ENCODE results near the gene UBE3D. TPM values are rescaled to one million over a fixed set of nuclear protein-coding genes. Genes with fewer than 3 reads are reported as not detected.

The UBE3D gene
- total and polyA plus RNA-seq, 7 donors: 1.6 to 10.7 (median 8.0) TPM

DNA sequence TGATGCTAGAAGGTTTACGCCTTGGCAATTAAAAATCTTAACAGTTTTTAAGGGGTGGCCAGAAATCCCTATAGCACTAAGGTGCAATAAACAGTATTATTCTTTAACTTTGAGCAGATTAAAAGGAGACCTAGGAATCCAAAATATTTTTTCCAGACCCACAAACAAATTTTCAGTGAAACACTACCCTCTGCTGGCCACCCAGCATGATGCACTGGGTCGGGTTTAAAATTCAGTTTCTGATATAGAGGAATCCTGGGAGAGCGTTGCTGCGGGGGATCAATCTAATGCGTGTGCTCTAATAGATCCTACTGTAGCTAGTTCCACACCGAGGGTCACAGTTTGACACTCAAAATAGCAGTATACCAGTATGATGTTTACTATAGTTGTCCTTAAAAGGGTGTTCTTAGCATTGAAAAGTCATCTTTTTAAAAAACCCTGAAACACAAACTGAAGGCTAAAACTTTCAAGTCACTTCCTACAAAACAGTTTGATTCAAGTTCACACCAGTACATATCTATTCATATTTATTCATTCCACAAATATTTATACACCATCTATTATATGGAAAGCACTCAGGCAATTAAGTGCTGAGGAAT lies 10.2 kb downstream of the UBE3D start:
- intact Hi-C loops (cut with DNase I): loop anchor here (2.0 to 5.0 kb wide), 3 partner anchors 693 to 803 kb away; partner anchors contain the start of gene TPBG
- H3K9me3 ChIP-seq: no peaks in the 10 kb centered on the region
- H3K27me3 ChIP-seq: no peaks in the 10 kb centered on the region
- TF ChIP-seq, protein P1, sequence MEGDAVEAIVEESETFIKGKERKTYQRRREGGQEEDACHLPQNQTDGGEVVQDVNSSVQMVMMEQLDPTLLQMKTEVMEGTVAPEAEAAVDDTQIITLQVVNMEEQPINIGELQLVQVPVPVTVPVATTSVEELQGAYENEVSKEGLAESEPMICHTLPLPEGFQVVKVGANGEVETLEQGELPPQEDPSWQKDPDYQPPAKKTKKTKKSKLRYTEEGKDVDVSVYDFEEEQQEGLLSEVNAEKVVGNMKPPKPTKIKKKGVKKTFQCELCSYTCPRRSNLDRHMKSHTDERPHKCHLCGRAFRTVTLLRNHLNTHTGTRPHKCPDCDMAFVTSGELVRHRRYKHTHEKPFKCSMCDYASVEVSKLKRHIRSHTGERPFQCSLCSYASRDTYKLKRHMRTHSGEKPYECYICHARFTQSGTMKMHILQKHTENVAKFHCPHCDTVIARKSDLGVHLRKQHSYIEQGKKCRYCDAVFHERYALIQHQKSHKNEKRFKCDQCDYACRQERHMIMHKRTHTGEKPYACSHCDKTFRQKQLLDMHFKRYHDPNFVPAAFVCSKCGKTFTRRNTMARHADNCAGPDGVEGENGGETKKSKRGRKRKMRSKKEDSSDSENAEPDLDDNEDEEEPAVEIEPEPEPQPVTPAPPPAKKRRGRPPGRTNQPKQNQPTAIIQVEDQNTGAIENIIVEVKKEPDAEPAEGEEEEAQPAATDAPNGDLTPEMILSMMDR (IDR thresholded peaks at IDR 0.05): peak; percentile 47 to 90 (median 73)
- TF ChIP-seq EP300 (IDR thresholded peaks at IDR 0.05) (no peak), POLR2AphosphoS5 (IDR thresholded peaks at IDR 0.05) (no peak), POLR2A (IDR thresholded peaks at IDR 0.05) (no peak)
- H3K27ac ChIP-seq: no peak overlapping the region
- peaks cover 0 to 13% (median 0%) of the 10 kb centered on the region in 4 donors for H3K36me3 ChIP-seq
- H3K4me3 ChIP-seq: no peak overlapping the region
- no peak for DNase-seq
- H3K4me1 ChIP-seq: peaks cover 0 to 7% (median 0%) of the 10 kb centered on the region in 4 donors
- WGBS, 2 donors: 20 to 37% methylated on average over 6 of the region's 6 CpGs

DNA sequence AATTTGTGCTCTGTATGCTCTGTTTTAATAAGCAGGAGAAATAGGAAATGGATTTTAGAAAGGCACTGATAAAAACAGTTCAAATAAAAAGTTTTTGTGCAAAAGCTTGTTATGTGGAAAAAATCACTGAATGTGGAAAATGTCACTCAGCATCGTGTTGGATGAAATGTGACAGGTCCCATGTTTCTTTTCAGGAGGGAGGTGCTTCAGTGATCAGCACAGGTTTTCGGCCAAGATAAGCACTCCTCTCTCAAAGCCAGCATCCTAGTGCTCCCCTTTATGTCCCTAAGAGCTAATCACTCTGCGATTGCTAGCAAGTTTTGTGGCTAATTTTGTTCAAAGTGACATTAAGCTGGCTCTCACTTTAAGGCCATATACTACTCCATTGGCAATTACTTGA lies 12.0 kb downstream of the UBE3D start:
- Histone ChIP-seq H3K9me3 (no peaks in the 10 kb centered on the region), H3K36me3 (peaks cover 0 to 13% (median 0%) of the 10 kb centered on the region in 4 donors), H3K27ac (no peak overlapping the region), H3K4me3 (no peak overlapping the region), H3K4me1 (peaks cover 0 to 7% (median 0%) of the 10 kb centered on the region in 4 donors), H3K27me3 (no peaks in the 10 kb centered on the region)
- DNase-seq: no peak
- 88 to 93% methylated on average over 3 of the region's 3 CpGs for WGBS, 2 donors
- no peak for TF ChIP-seq POLR2A (IDR thresholded peaks at IDR 0.05)
- TF ChIP-seq, protein P1 (IDR thresholded peaks at IDR 0.05): no peak
- no peak for TF ChIP-seq POLR2AphosphoS5 (IDR thresholded peaks at IDR 0.05)
- no peak for TF ChIP-seq EP300 (IDR thresholded peaks at IDR 0.05)
- intact Hi-C loops (cut with DNase I): loop anchor here (2.0 kb wide), 1 partner anchor 783 kb away; no protein-coding TSS in a partner anchor

DNA sequence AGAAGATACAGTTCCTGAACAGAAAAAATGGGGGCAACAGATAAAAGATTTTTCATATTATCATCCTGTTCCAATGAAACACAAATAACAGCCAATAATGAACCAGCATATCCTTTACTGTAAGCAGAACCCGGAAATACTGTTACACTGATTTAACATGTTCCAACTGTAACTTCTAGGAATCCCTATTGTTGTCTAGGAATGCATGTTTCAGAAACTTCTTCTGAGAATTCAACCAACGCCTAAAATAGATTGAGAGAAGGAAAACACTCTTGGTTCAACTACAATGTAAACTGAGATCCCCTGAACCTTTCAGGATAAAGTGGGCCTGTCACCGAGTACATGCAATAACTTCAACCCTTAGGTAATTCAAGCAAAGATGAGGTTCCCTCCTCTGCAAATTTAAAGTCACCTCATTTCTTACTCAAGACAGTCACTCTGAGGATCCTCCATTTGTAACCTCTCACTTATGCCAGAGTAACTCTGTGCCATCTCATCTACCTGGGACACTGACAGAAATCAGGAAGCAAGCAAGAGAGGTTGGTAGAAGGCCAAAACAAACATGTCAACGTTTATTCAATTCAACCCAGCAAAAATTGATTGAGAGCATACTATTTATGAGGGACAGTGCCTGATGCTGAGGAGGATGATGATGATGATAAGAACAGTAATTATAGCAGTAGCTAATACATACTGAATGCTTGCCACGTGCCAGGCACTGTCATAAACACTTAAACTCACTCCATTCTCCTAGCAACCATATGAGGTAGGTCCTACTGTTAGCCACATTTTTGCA lies 14.1 kb downstream of the UBE3D start:
- Histone ChIP-seq H3K27me3 (no peaks in the 10 kb centered on the region), H3K9me3 (no peaks in the 10 kb centered on the region), H3K4me3 (no peak overlapping the region), H3K4me1 (peaks cover 0 to 7% (median 0%) of the 10 kb centered on the region in 4 donors), H3K36me3 (peaks cover 0 to 13% (median 0%) of the 10 kb centered on the region in 4 donors), H3K27ac (no peak overlapping the region)
- no peak for TF ChIP-seq POLR2AphosphoS5 (IDR thresholded peaks at IDR 0.05)
- no peak for TF ChIP-seq EP300 (IDR thresholded peaks at IDR 0.05)
- TF ChIP-seq, protein P1 (IDR thresholded peaks at IDR 0.05): no peak
- no peak for TF ChIP-seq POLR2A (IDR thresholded peaks at IDR 0.05)
- intact Hi-C loops (cut with DNase I): no loop called here
- 55 to 73% methylated on average over 5 of the region's 5 CpGs for WGBS, 2 donors
- DNase-seq: no peak

DNA sequence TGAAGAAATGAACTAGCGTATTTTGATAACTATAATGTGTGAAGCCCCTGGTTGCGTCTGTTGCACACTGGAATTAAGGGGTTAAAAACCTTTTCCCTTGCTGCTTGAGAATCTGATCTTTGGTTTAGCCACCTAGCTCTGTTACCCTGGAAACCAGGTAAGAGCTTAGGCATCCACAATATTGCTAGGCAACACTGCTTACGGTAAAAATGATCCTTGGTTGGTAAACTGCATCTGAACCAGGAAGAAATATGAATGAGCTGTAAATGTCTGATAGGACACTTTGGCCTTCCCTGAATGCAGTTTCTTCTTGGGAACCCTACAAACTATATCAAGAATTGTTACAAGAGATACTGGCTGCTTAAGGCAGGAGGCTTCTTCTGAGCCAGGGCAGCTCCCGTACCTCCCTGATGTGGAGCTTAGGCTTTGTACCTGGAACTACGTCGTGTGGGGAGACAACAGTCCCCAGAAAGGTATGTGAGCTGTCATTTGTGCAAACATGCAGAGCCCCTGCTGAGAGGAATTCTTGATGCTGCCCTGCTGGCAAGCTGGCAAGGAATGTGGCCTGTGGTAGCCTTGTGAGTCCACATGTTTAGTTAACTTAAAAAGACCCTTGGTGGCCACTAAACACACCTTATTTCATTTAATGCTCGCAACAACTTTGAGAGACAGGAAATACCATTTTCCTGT lies 18.4 kb downstream of the UBE3D start:
- H3K27me3 ChIP-seq: no peaks in the 10 kb centered on the region
- no peaks in the 10 kb centered on the region for H3K4me1 ChIP-seq
- no peak overlapping the region for H3K4me3 ChIP-seq
- H3K36me3 ChIP-seq: no peaks in the 10 kb centered on the region
- 91 to 93% methylated on average over 7 of the region's 7 CpGs for WGBS, 2 donors
- H3K27ac ChIP-seq: no peak overlapping the region
- TF ChIP-seq EP300 (IDR thresholded peaks at IDR 0.05): no peak
- TF ChIP-seq, protein P1 (IDR thresholded peaks at IDR 0.05): no peak
- TF ChIP-seq POLR2A (IDR thresholded peaks at IDR 0.05): no peak
- no peak for TF ChIP-seq POLR2AphosphoS5 (IDR thresholded peaks at IDR 0.05)
- no peaks in the 10 kb centered on the region for H3K9me3 ChIP-seq
- intact Hi-C loops (cut with DNase I): no loop called here
- DNase-seq: no peak

Data from sigmoid colon (tissue), 7 donors.